Activated CD4-positive, alpha-beta T cell treated with anti-CD3 and anti-CD28 coated beads for 1 hour (primary cell): ENCODE measurements around the gene ZNF488.
"Not testable (repeated sequence)": the region's sequence is repeated elsewhere in the genome, so short reads cannot be mapped to it uniquely, and the experiment has no call there.

Source experiments
- DNase-seq: peaks from one replicate; pipeline ENCODE4 v3.0.0-alpha.2; 2020

ZNF488 gene

GRCh38 chr10:47409171-47409865 is 25.2 kb upstream of the ZNF488 start:
- DNase-seq: no peak

- DNase-seq: no peak
These were observed 24.5 kb upstream of the ZNF488 start for GRCh38 chr10:47408606-47409005.

- no peak for DNase-seq
These were observed 23.0 kb upstream of the ZNF488 start for GRCh38 chr10:47406870-47407691.

GRCh38 chr10:47406548-47406869 is 22.4 kb upstream of the ZNF488 start:
- no peak for DNase-seq

- DNase-seq: no peak
These were observed 21.9 kb upstream of the ZNF488 start for GRCh38 chr10:47405857-47406547.

- no peak for DNase-seq
These were observed 20.8 kb upstream of the ZNF488 start for GRCh38 chr10:47404937-47405336.

- DNase-seq: no peak
These were observed 20.4 kb upstream of the ZNF488 start for GRCh38 chr10:47404446-47404845.

- no peak for DNase-seq
These were observed 19.6 kb upstream of the ZNF488 start for GRCh38 chr10:47403446-47404318.

- no peak for DNase-seq
These were observed 18.7 kb upstream of the ZNF488 start for GRCh38 chr10:47402641-47403301.

- DNase-seq: no peak
These were observed 18.0 kb upstream of the ZNF488 start for GRCh38 chr10:47401874-47402640.

GRCh38 chr10:47401210-47401609 is 17.1 kb upstream of the ZNF488 start:
- DNase-seq: no peak

GRCh38 chr10:47400786-47401185 is 16.7 kb upstream of the ZNF488 start:
- DNase-seq: no peak

GRCh38 chr10:47400251-47400650 is 16.2 kb upstream of the ZNF488 start:
- no peak for DNase-seq

- DNase-seq: no peak
These were observed 13.2 kb upstream of the ZNF488 start for GRCh38 chr10:47397256-47397655.

- DNase-seq: no peak
These were observed 12.2 kb upstream of the ZNF488 start for GRCh38 chr10:47396311-47396717.

- DNase-seq: no peak
These were observed 5.5 kb upstream of the ZNF488 start for GRCh38 chr10:47389619-47390018.

GRCh38 chr10:47388879-47389278 is 4.8 kb upstream of the ZNF488 start:
- no peak for DNase-seq

GRCh38 chr10:47386104-47386503 is 2.0 kb upstream of the ZNF488 start:
- DNase-seq: not testable (repeated sequence)

- DNase-seq: no peak
These were observed 589 bp downstream of the ZNF488 start for GRCh38 chr10:47383261-47384147.
